DND-41 (cell line): ENCODE measurements around the gene RBKS.

Source experiments
- ATAC-seq: fragments of 200-7000 bp; cut with Tn5 transposase; 3 replicates; pipeline ENCODE4 v1.9.1; 2021; ENCODE audit warnings: low read depth; ENCODE audit not compliant: insufficient read depth
- DNase-seq: peaks from one replicate; pipeline ENCODE4 v3.0.0-alpha.2; 2020
- H2AFZ ChIP-seq: 2 replicates; pipeline ENCODE4 v1.6.0; 2012; ENCODE audit warnings: low read depth, low read length
- H3K27ac ChIP-seq: 2 replicates; pipeline ENCODE4 v1.5.1; 2012; ENCODE audit warnings: low read length, inconsistent platforms
- H3K27me3 ChIP-seq: fragments of 200-600 bp; sonication (generic); 2 replicates; pipeline ENCODE4 v1.6.0; 2012; ENCODE audit warnings: low read length, mild to moderate bottlenecking, inconsistent platforms; ENCODE audit not compliant: insufficient read depth, poor library complexity
- H3K36me3 ChIP-seq: 2 replicates; pipeline ENCODE4 v1.5.1; 2012; ENCODE audit warnings: low read length, inconsistent platforms; ENCODE audit not compliant: insufficient read depth
- H3K4me1 ChIP-seq: 2 replicates; pipeline ENCODE4 v1.5.1; 2012; ENCODE audit warnings: mild to moderate bottlenecking, low read length; ENCODE audit not compliant: insufficient read depth
- H3K4me2 ChIP-seq: 2 replicates; pipeline ENCODE4 v1.6.0; 2012; ENCODE audit warnings: mild to moderate bottlenecking, moderate library complexity, low read length, inconsistent platforms; ENCODE audit not compliant: insufficient read depth
- H3K4me3 ChIP-seq, 2 experiments: fragments of 200-600 bp in 1 of 2; shearing (Covaris generic) in 1 of 2; 2 replicates each; pipeline ENCODE4 v1.5.1; 2012 to 2016; ENCODE audit warnings: inconsistent platforms in 2 of 2, low read length in 2 of 2, mild to moderate bottlenecking in 2 of 2, low read depth in 1 of 2, moderate library complexity in 1 of 2
- H3K79me2 ChIP-seq: 2 replicates; pipeline ENCODE4 v1.6.0; 2012; ENCODE audit warnings: low read length, inconsistent platforms; ENCODE audit not compliant: insufficient read depth
- H3K9ac ChIP-seq: 2 replicates; pipeline ENCODE4 v1.6.0; 2012; ENCODE audit warnings: low read depth, mild to moderate bottlenecking, inconsistent platforms, low read length, moderate library complexity
- H3K9me3 ChIP-seq: 2 replicates; pipeline ENCODE4 v1.5.1; 2012; ENCODE audit warnings: low read length, moderate library complexity, mild to moderate bottlenecking, inconsistent platforms; ENCODE audit not compliant: insufficient read depth, severe bottlenecking
- H4K20me1 ChIP-seq: 2 replicates; pipeline ENCODE4 v1.6.0; 2012; ENCODE audit warnings: low read length; ENCODE audit not compliant: insufficient read depth
- EZH2 ChIP-seq: IDR thresholded peaks from 3 replicates; pipeline ENCODE4 v1.6.1; 2012; ENCODE audit warnings: borderline replicate concordance, low read depth, mild to moderate bottlenecking, moderate library complexity, low read length, inconsistent platforms; ENCODE audit not compliant: severe bottlenecking
- TF ChIP-seq, protein P1 (sequence below): IDR thresholded peaks from 2 replicates; pipeline ENCODE4 v1.5.1; 2012; ENCODE audit warnings: borderline replicate concordance, low read length, moderate library complexity, mild to moderate bottlenecking; ENCODE audit not compliant: poor library complexity, severe bottlenecking; ENCODE audit errors: extremely low read depth

The RBKS gene

DNA sequence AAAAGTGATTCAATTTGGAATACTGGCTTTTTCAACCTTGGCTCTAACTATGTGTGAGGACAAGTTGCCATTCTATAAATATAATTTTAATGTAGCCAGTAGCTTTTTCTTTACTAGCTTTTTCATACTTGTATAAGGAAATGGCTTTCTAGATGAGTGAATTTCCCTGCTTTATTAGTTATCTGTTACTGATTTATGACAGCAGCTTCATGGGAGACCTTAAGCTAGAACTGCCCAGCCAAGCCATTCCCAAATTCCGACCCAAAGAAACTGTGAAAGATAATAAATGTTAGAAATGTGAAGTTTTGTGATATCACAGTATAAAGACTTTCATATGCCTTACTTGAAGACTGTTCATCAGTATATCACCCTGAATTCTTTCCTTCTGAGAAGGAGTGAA, 32.7 kb upstream of the RBKS start:
- no peaks in the 10 kb centered on the region for H3K9me3 ChIP-seq
- no peak overlapping the region for H3K4me2 ChIP-seq
- H3K36me3 ChIP-seq, result no peaks in the 10 kb centered on the region; the same call in 1 of the 2 replicates
- no peaks in the 10 kb centered on the region for H4K20me1 ChIP-seq
- no peak for DNase-seq
- H3K27ac ChIP-seq, result no peak overlapping the region
- H3K9ac ChIP-seq, result no peak overlapping the region
- H2AFZ ChIP-seq, result no peak overlapping the region
- no peak overlapping the region for H3K4me3 ChIP-seq
- ATAC-seq, result no peak
- H3K27me3 ChIP-seq, result no peaks in the 10 kb centered on the region
- TF ChIP-seq, protein P1, sequence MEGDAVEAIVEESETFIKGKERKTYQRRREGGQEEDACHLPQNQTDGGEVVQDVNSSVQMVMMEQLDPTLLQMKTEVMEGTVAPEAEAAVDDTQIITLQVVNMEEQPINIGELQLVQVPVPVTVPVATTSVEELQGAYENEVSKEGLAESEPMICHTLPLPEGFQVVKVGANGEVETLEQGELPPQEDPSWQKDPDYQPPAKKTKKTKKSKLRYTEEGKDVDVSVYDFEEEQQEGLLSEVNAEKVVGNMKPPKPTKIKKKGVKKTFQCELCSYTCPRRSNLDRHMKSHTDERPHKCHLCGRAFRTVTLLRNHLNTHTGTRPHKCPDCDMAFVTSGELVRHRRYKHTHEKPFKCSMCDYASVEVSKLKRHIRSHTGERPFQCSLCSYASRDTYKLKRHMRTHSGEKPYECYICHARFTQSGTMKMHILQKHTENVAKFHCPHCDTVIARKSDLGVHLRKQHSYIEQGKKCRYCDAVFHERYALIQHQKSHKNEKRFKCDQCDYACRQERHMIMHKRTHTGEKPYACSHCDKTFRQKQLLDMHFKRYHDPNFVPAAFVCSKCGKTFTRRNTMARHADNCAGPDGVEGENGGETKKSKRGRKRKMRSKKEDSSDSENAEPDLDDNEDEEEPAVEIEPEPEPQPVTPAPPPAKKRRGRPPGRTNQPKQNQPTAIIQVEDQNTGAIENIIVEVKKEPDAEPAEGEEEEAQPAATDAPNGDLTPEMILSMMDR, result no peak
- no peak for TF ChIP-seq EZH2
- H3K79me2 ChIP-seq, result peaks cover 5% of the 10 kb centered on the region; the same call in 1 of the 2 replicates
- peaks cover 10% of the 10 kb centered on the region for H3K4me1 ChIP-seq

DNA sequence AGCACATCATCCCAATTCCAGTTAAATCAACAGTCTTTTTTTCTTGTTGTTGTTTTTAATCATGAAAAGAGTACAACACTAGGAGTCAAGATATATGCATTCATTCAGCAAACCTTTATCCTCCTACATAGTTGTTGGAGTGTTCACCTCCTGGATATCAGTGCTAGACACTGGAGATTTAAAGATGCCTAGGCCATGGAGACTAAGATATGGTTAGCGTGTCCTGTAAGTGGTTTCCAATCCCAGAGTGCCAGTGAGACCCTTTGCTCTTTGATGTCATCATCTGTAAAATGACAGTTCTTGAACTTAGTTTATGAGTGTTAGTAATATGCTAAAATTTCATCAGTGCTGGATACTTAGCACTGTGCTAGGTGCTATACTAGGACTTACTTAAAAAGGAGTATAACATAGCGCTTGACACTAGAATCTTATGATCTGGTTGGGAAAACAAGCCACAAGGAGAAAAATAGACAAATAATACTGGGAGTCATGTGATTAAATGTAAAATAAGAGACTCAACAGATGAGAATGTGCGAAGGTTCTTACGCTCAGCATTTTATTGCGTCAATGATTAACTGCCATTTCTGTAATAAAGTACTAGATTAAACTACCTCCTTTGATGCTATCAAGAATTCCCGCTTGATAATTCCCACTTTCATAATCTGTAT, 31.8 kb upstream of the RBKS start:
- ATAC-seq (no peak), DNase-seq (no peak)
- Histone ChIP-seq H3K9ac (no peak overlapping the region), H3K4me2 (no peak overlapping the region), H2AFZ (no peak overlapping the region), H3K4me3 (no peak overlapping the region), H3K9me3 (no peaks in the 10 kb centered on the region), H3K4me1 (peaks cover 10% of the 10 kb centered on the region), H3K36me3 (no peaks in the 10 kb centered on the region; the same call in 1 of the 2 replicates), H3K27me3 (no peaks in the 10 kb centered on the region), H4K20me1 (no peaks in the 10 kb centered on the region), H3K79me2 (peaks cover 5% of the 10 kb centered on the region; the same call in 1 of the 2 replicates), H3K27ac (no peak overlapping the region)
- no peak for TF ChIP-seq EZH2
- TF ChIP-seq, protein P1, result no peak

DNA sequence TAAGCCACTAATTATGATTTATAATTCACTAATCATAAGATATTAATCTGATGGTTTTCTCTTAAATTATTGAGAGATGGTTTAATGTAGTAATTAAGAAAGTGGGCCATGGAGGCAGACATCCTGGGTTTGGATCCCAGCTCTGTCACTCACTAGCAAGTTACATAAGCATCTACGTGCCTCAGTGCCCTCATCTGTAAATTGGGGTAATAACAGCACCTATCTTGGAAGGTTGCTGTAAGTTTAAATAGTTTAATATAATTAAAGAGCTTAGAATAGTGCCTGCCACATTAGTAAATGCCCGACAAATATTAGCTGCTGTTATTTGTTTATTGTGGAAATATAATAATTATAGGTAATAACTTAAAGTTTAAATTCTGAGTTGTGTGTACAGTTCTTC, 31.2 kb upstream of the RBKS start:
- ATAC-seq (no peak), DNase-seq (no peak)
- Histone ChIP-seq H3K4me1 (peaks cover 10% of the 10 kb centered on the region), H2AFZ (no peak overlapping the region), H3K4me3 (no peak overlapping the region), H3K27me3 (no peaks in the 10 kb centered on the region), H3K4me2 (no peak overlapping the region), H4K20me1 (no peaks in the 10 kb centered on the region), H3K79me2 (peaks cover 8% of the 10 kb centered on the region; the same call in 1 of the 2 replicates), H3K9me3 (no peaks in the 10 kb centered on the region), H3K36me3 (no peaks in the 10 kb centered on the region; the same call in 1 of the 2 replicates), H3K9ac (no peak overlapping the region), H3K27ac (no peak overlapping the region)
- no peak for TF ChIP-seq EZH2
- TF ChIP-seq, protein P1, result no peak
